H1 (cell line): ENCODE measurements around the gene BSND. TPM values are rescaled to one million over a fixed set of nuclear protein-coding genes. Genes with fewer than 3 reads are reported as not detected.
A peak's percentile ranks its signal among the peaks of the same experiment; 100 is the strongest.

ENCODE experiments used
- CTCF ChIA-PET: fragments of 300-600 bp; sonication (Branson Sonifier 250); formaldehyde crosslinking; loops from one replicate; lab custom pipeline; 2021; ENCODE audit not compliant: partially characterized antibody; lab: Charles Lee
- POLR2A ChIA-PET: fragments of 300-600 bp; sonication (Branson Sonifier 250); formaldehyde crosslinking; loops from one replicate; lab custom pipeline; 2021; ENCODE audit warnings: inconsistent platforms; ENCODE audit not compliant: partially characterized antibody; lab: Charles Lee
- DNase-seq, 2 experiments: peaks; one replicate each; pipeline versions ENCODE4 v3.0.0 to v3.0.0-alpha.2; 2010 to 2022; ENCODE audit warnings: low spot score in 2 of 2, low read depth in 1 of 2, mixed read lengths in 1 of 2
- FAIRE-seq: peaks from 2 replicates; lab custom pipeline; 2011; peaks lifted over from hg19 to GRCh38; lab: Jason Lieb, UNC
- H2AFZ ChIP-seq: 2 replicates; pipeline ENCODE4 v1.8.1; 2012; ENCODE audit warnings: low read length, inconsistent platforms
- H2AK5ac ChIP-seq: 2 replicates; pipeline ENCODE4 v1.6.1; 2013; ENCODE audit warnings: low read depth, low read length
- H2BK120ac ChIP-seq: replicated peaks from 2 replicates; pipeline ENCODE3; 2013; ENCODE audit warnings: low read depth, low read length, inconsistent platforms
- H2BK12ac ChIP-seq: 2 replicates; pipeline ENCODE4 v1.6.1; 2013; ENCODE audit warnings: low read depth, low read length
- H2BK15ac ChIP-seq: 2 replicates; pipeline ENCODE4 v1.6.1; 2013; ENCODE audit warnings: low read length
- H2BK20ac ChIP-seq: 2 replicates; pipeline ENCODE4 v1.6.1; 2013; ENCODE audit warnings: low read length
- H2BK5ac ChIP-seq: 2 replicates; pipeline ENCODE4 v1.6.1; 2013; ENCODE audit warnings: low read depth, low read length
- H3K14ac ChIP-seq: 2 replicates; pipeline ENCODE4 v1.6.1; 2013; ENCODE audit warnings: inconsistent platforms; ENCODE audit not compliant: insufficient read length
- H3K18ac ChIP-seq: 2 replicates; pipeline ENCODE4 v1.6.1; 2013; ENCODE audit warnings: low read length; ENCODE audit errors: extremely low read depth
- H3K23ac ChIP-seq: 2 replicates; pipeline ENCODE4 v1.6.1; 2013; ENCODE audit warnings: inconsistent platforms; ENCODE audit not compliant: insufficient read length
- H3K23me2 ChIP-seq: 2 replicates; pipeline ENCODE4 v1.6.1; 2013; ENCODE audit warnings: low read depth, low read length
- H3K27ac ChIP-seq: 2 replicates; pipeline ENCODE4 v1.6.1; 2011; ENCODE audit warnings: low read depth, low read length, inconsistent platforms
- H3K27me3 ChIP-seq, 4 experiments: replicated peaks in 1 of 4; 1 replicate in 1 of 4; 2 replicates in 3 of 4; pipeline versions ENCODE4 v1.6.1 to v1.8.1; 2011 to 2013; ENCODE audit warnings: low read length in 3 of 4, mild to moderate bottlenecking in 3 of 4, inconsistent platforms in 2 of 4, mixed read lengths in 2 of 4, moderate library complexity in 1 of 4; ENCODE audit not compliant: control insufficient read depth in 3 of 4, insufficient read depth in 3 of 4; ENCODE audit errors: extremely low read depth in 1 of 4
- H3K36me3 ChIP-seq, 4 experiments: 2 replicates each; pipeline versions ENCODE4 v1.6.1 to v1.8.1; 2011 to 2013; ENCODE audit warnings: mild to moderate bottlenecking in 4 of 4, low read length in 3 of 4, moderate library complexity in 2 of 4, control low read depth in 1 of 4, inconsistent platforms in 1 of 4; ENCODE audit not compliant: insufficient read depth in 4 of 4, control insufficient read depth in 2 of 4
- H3K4ac ChIP-seq: replicated peaks from 2 replicates; pipeline ENCODE3; 2013; ENCODE audit warnings: low read length, low read depth, mixed read lengths, inconsistent platforms; ENCODE audit not compliant: insufficient read length
- H3K4me1 ChIP-seq, 4 experiments: replicated peaks in 1 of 4; 1 replicate in 1 of 4; 2 replicates in 3 of 4; pipeline versions ENCODE4 v1.6.1 to v1.8.1; 2011 to 2013; ENCODE audit warnings: low read length in 3 of 4, inconsistent platforms in 2 of 4, mixed read lengths in 1 of 4; ENCODE audit not compliant: insufficient read depth in 4 of 4, control insufficient read depth in 3 of 4
- H3K4me2 ChIP-seq, 2 experiments: 2 replicates each; pipeline versions ENCODE4 v1.6.1 to v1.8.1; 2011 to 2013; ENCODE audit warnings: low read depth in 2 of 2, low read length in 2 of 2, control low read depth in 1 of 2, inconsistent platforms in 1 of 2, mild to moderate bottlenecking in 1 of 2; ENCODE audit not compliant: insufficient read depth in 1 of 2
- H3K4me3 ChIP-seq, 4 experiments: fragments of 200-600, 300-600 bp in 1 of 4; sonication (generic), shearing (Covaris generic), sonication (Bioruptor Twin) in 1 of 4; 2 replicates each; pipeline versions ENCODE4 v1.5.1 to v1.8.1; 2011 to 2016; ENCODE audit warnings: low read length in 4 of 4, low read depth in 3 of 4, control low read depth in 2 of 4, inconsistent platforms in 2 of 4, mild to moderate bottlenecking in 2 of 4, mixed read lengths in 1 of 4, moderate library complexity in 1 of 4; ENCODE audit not compliant: insufficient read depth in 2 of 4; ENCODE audit errors: extremely low read depth in 1 of 4
- H3K56ac ChIP-seq: replicated peaks from 2 replicates; pipeline ENCODE3; 2013; ENCODE audit warnings: low read depth, mild to moderate bottlenecking, mixed read lengths, low read length, inconsistent platforms; ENCODE audit not compliant: insufficient read length
- H3K79me1 ChIP-seq: 2 replicates; pipeline ENCODE4 v1.6.1; 2013; ENCODE audit warnings: low read depth, low read length, control low read depth
- H3K79me2 ChIP-seq, 2 experiments: 2 replicates each; pipeline versions ENCODE4 v1.6.1 to v1.8.1; 2012 to 2013; ENCODE audit warnings: low read length in 2 of 2, mild to moderate bottlenecking in 2 of 2, inconsistent platforms in 1 of 2; ENCODE audit not compliant: insufficient read depth in 2 of 2, control insufficient read depth in 1 of 2
- H3K9ac ChIP-seq, 4 experiments: replicated peaks in 1 of 4; 1 replicate in 1 of 4; 2 replicates in 3 of 4; pipeline versions ENCODE4 v1.6.1 to v1.8.1; 2011 to 2013; ENCODE audit warnings: low read depth in 3 of 4, low read length in 3 of 4, control low read depth in 2 of 4, mild to moderate bottlenecking in 2 of 4, moderate library complexity in 2 of 4, inconsistent platforms in 1 of 4; ENCODE audit errors: extremely low read depth in 1 of 4
- H3K9me3 ChIP-seq, 2 experiments: 2 replicates each; pipeline versions ENCODE4 v1.6.1 to v1.8.1; 2012 to 2013; ENCODE audit warnings: mild to moderate bottlenecking in 2 of 2, moderate library complexity in 2 of 2, control low read depth in 1 of 2, inconsistent platforms in 1 of 2, low read depth in 1 of 2, low read length in 1 of 2, mixed read lengths in 1 of 2; ENCODE audit not compliant: insufficient read depth in 2 of 2
- H4K20me1 ChIP-seq, 2 experiments: replicated peaks in 1 of 2; 2 replicates each; pipeline versions ENCODE3 to v1.8.1; 2011 to 2013; ENCODE audit warnings: inconsistent platforms in 2 of 2, low read length in 2 of 2, mild to moderate bottlenecking in 1 of 2; ENCODE audit not compliant: insufficient read depth in 2 of 2, control insufficient read depth in 1 of 2
- H4K5ac ChIP-seq: 2 replicates; pipeline ENCODE4 v1.6.1; 2013; ENCODE audit warnings: low read length, low read depth, mixed read lengths, inconsistent platforms; ENCODE audit not compliant: insufficient read length
- H4K8ac ChIP-seq: 2 replicates; pipeline ENCODE4 v1.8.0; 2013; ENCODE audit warnings: mild to moderate bottlenecking, moderate library complexity, low read length, inconsistent platforms; ENCODE audit not compliant: insufficient read depth; ENCODE audit errors: extremely low read depth
- H4K91ac ChIP-seq: replicated peaks from 2 replicates; pipeline ENCODE3; 2013; ENCODE audit warnings: low read length, mixed read lengths, inconsistent platforms; ENCODE audit not compliant: insufficient read length
- ASH2L ChIP-seq: fragments of 200-600, 300-600 bp; sonication (generic); IDR thresholded peaks from one replicate; pipeline ENCODE4 v1.7.1; 2017; ENCODE audit warnings: low read length
- CBX8 ChIP-seq: fragments of 300-800, 300-1000 bp; sonication (generic); IDR thresholded peaks from 2 replicates; pipeline ENCODE4 v1.7.1; 2016; ENCODE audit warnings: low read depth, low read length, borderline replicate concordance
- EZH2 ChIP-seq: fragments of 200-600 bp; sonication (generic); IDR thresholded peaks from 2 replicates; pipeline ENCODE4 v1.7.1; 2012; ENCODE audit warnings: low read depth, mild to moderate bottlenecking, moderate library complexity, low read length, inconsistent platforms; ENCODE audit not compliant: severe bottlenecking
- HDAC2 ChIP-seq, 2 experiments: fragments of 300-600 bp in 1 of 2; sonication (generic) in 1 of 2; IDR thresholded peaks; 2 replicates each; pipeline ENCODE4 v1.6.1; 2011 to 2012; ENCODE audit warnings: low read depth in 2 of 2, low read length in 2 of 2, mild to moderate bottlenecking in 2 of 2, moderate library complexity in 2 of 2, borderline replicate concordance in 1 of 2, inconsistent platforms in 1 of 2
- PHF8 ChIP-seq: fragments of 200-600 bp; sonication (generic); conservative IDR thresholded peaks from 2 replicates; pipeline ENCODE4 v1.7.1; 2012; ENCODE audit warnings: low read depth, mild to moderate bottlenecking, inconsistent platforms, low read length, moderate library complexity
- SUZ12 ChIP-seq: fragments of 200-600 bp; sonication (generic); IDR thresholded peaks from 2 replicates; pipeline ENCODE4 v1.6.1; 2012; ENCODE audit warnings: mild to moderate bottlenecking, inconsistent platforms, low read length, moderate library complexity, mixed read lengths
- WGBS, 2 experiments: shearing (Covaris generic) in 1 of 2; methylation state at CpG; one replicate each; pipeline versions ENCODE4 v1.1.6 to v1.1.7; 2013 to 2015; ENCODE audit warnings: low lambda C conversion rate in 2 of 2, mixed read lengths in 2 of 2, inconsistent platforms in 1 of 2, low coverage in 1 of 2, missing lambda C conversion rate in 1 of 2; ENCODE audit not compliant: insufficient replicate concordance in 2 of 2, insufficient coverage in 1 of 2, insufficient read length in 1 of 2; ENCODE audit errors: extremely low coverage in 1 of 2, missing lambda C conversion rate in 1 of 2; 5-methylcytosine and 5-hydroxymethylcytosine counted together
- polyA plus RNA-seq, 7 experiments: library from polyadenylated mRNA; depleted of rRNA in 3 of 7; stranded (reverse) in 5 of 7; unstranded in 2 of 7; fragments of >200 nt in 5 of 7; fragments of 200-250 nt in 2 of 7; gene quantifications; 1 replicate in 5 of 7; 2 replicates in 1 of 7; 4 replicates in 1 of 7; pipeline versions ENCODE4 v1.2.1 to v1.2.3, GENCODE V29; 2011 to 2013; ENCODE audit warnings: missing spikeins in 2 of 7, mixed read lengths in 2 of 7
- total RNA-seq: library from RNA; stranded (reverse); fragmentation: NEBNext Ultra II Directional; extraction: Animal tissue kit (Norgen Biotek cat#: 25700); gene quantifications from 2 replicates; pipeline ENCODE4 v1.2.1, GENCODE V29; 2021
- TF ChIP-seq, protein P1 (sequence below): IDR thresholded peaks from 2 replicates; pipeline ENCODE4 v1.6.1; 2012; ENCODE audit warnings: inconsistent platforms

The BSND gene
- total and polyA plus RNA-seq, 2 of the 8 experiments (the other 6 are each of a cell fraction or from before 2014, with no cell fraction given), result 0.43 to 0.68 TPM

DNA sequence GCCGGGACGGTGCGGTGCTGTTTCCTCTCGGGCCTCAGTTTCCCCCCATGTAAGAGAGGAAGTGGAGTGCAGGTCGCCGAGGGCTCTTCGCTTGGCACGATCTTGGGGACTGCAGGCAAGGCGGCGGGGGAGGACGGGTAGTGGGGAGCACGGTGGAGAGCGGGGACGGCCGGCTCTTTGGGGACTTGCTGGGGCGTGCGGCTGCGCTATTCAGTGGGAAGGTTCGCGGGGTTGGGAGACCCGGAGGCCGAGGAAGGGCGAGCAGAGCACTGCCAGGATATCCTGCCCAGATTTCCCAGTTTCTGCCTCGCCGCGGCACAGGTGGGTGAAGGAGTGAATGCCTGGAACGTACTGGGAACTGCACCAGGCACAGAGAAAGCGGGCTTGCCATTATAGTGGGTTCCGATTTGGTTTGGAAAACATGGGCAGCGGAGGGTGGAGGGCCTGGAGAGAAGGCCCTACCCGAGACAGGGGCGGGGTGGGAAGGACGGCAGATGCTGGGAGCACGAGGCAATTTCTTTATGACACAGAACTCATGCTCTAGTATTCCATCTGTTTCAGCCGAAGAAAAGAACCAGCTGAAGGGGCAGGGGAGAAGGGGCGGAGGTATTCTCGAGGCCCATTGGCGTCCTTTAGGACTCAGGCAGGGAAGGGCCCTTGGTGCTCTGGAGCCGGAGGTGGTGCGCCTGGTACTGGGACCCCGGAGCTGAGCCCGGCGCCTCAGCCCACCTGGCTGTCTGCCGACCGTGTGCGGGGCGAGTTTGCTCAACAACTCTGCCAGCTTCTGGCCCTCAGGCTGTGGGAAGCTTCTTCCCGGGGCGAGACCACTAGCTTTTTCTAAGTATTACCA, 41.6 kb downstream of the BSND start:
- H3K9me3 ChIP-seq, result no peaks in the 10 kb centered on the region
- no peak overlapping the region for H3K14ac ChIP-seq
- peaks cover 0 to 11% (median 0%) of the 10 kb centered on the region in 4 experiments; a peak in 1 of 8 replicates for H3K36me3 ChIP-seq
- H3K4ac ChIP-seq, result no peak overlapping the region
- H3K27me3 ChIP-seq, result peaks cover 9 to 39% (median 37%) of the 10 kb centered on the region in 4 experiments
- H4K5ac ChIP-seq, result no peak overlapping the region
- no peak overlapping the region for H3K23ac ChIP-seq
- peak overlapping the region; percentile 76; the same call in 1 of the 2 replicates for H2BK15ac ChIP-seq
- peak overlapping the region; percentile 96; the same call in 1 of the 2 replicates for H3K18ac ChIP-seq
- peak overlapping the region; percentile 77; the same call in 1 of the 2 replicates for H2AFZ ChIP-seq
- H3K4me2 ChIP-seq, result peak overlapping the region; percentile 89 to 99
- H3K56ac ChIP-seq, result no peak overlapping the region
- no peak overlapping the region for H2BK20ac ChIP-seq
- peaks cover 6 to 16% of the 10 kb centered on the region in 2 experiments; a peak in 2 of 4 replicates for H3K79me2 ChIP-seq
- H3K79me1 ChIP-seq, result no peaks in the 10 kb centered on the region; the same call in none of the 2 replicates
- H3K4me1 ChIP-seq, result peaks cover 0 to 13% (median 9%) of the 10 kb centered on the region in 4 experiments; a peak in 6 of 7 replicates
- H2BK120ac ChIP-seq, result no peak overlapping the region
- DNase-seq, result peak in 1 of 2 experiments; percentile 61
- H2BK12ac ChIP-seq, result peak overlapping the region; percentile 95; the same call in 1 of the 2 replicates
- no peak overlapping the region for H2AK5ac ChIP-seq
- H2BK5ac ChIP-seq, result peak overlapping the region; percentile 37; the same call in 1 of the 2 replicates
- H3K23me2 ChIP-seq, result peaks cover 13% of the 10 kb centered on the region; the same call in 1 of the 2 replicates
- POLR2A ChIA-PET, result interaction anchor here (1.1 kb wide), 1 partner anchor 22 kb away, joined by 4 read pairs; no protein-coding TSS in a partner anchor
- WGBS, 2 experiments, result 26% methylated on average over 35 of the region's 49 CpGs; no CpG with 5 or more reads in 1 of the 2 experiments
- FAIRE-seq, result no peak
- H4K91ac ChIP-seq, result peak overlapping the region; percentile 66
- peak overlapping the region; percentile 62 for H4K8ac ChIP-seq
- H3K27ac ChIP-seq, result no peak overlapping the region
- peaks cover 0 to 20% of the 10 kb centered on the region in 2 experiments for H4K20me1 ChIP-seq
- peak overlapping the region in 1 of 4 experiments; percentile 36; a peak in 3 of 7 replicates for H3K9ac ChIP-seq
- H3K4me3 ChIP-seq, result peak overlapping the region; percentile 48 to 65 (median 56)
- CTCF ChIA-PET, result interaction anchor here (0.7 to 2.0 kb wide), 11 partner anchors 7 to 239 kb away, joined by 3 to 9 read pairs (median 4); partner anchors contain the start of gene TTC22
- TF ChIP-seq SUZ12 (peak; percentile 77), ASH2L (peak; percentile 27), EZH2 (peak; percentile 76), HDAC2 (IDR thresholded peaks at IDR 0.05; ENCODE audit: borderline replicate concordance in 1 of 2, low read depth in 2 of 2, low read length in 2 of 2) (0 out of 4 replicates have a peak, but pooled peaks of 1 of the 2 experiments have one; percentile 20), PHF8 (0 out of 2 replicates have a peak, but pooled peaks have one; percentile 19), CBX8 (no peak)
- TF ChIP-seq, protein P1, sequence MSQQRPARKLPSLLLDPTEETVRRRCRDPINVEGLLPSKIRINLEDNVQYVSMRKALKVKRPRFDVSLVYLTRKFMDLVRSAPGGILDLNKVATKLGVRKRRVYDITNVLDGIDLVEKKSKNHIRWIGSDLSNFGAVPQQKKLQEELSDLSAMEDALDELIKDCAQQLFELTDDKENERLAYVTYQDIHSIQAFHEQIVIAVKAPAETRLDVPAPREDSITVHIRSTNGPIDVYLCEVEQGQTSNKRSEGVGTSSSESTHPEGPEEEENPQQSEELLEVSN, result peak; percentile 55
